ENCODE measurements around the gene SLC22A14. TPM values are rescaled to one million over a fixed set of nuclear protein-coding genes. Genes with fewer than 3 reads are reported as not detected.

The SLC22A14 gene
- total RNA-seq, 1 experiment from 2014 or later: not detected

GRCh38 chr3:38274864-38275649 lies 7.0 kb upstream of the SLC22A14 start:
- no peak overlapping the region for H3K4ac ChIP-seq (ENCODE audit: low read depth, low read length)
- H3T11ph ChIP-seq (ENCODE audit: low read length): no peak overlapping the region
- no peak overlapping the region for H2AFZ ChIP-seq (ENCODE audit: low read length)
- no peaks in the 10 kb centered on the region for H3K27me3 ChIP-seq (ENCODE audit: insufficient read depth, low read length)
- no peak for TF ChIP-seq CTCF (conservative IDR thresholded peaks at IDR 0.05)
- Mint-ChIP-seq H3K36me3 (ENCODE audit: insufficient read depth in 1 of 3, low read depth in 3 of 3) (0 out of 7 replicates have a peak, but pooled peaks cover 0 to 2% (median 0%) of the 10 kb centered on the region in 3 experiments), H3K9me3 (no peaks in the 10 kb centered on the region), H3K4me1 (no peaks in the 10 kb centered on the region), H3K4me3 (no peak overlapping the region), H3K27me3 (ENCODE audit: low read depth) (peaks cover 1% of the 10 kb centered on the region; the same call in 1 of the 2 replicates), H3K27ac (peak overlapping the region in 2 of 3 experiments; percentile 39 to 94; a peak in 2 of 7 replicates)
- H3K27ac ChIP-seq (ENCODE audit: insufficient read length, low read depth, low read length): no peak overlapping the region
- H4K8ac ChIP-seq (replicated peaks; ENCODE audit: insufficient read length, low read depth, low read length): no peak overlapping the region
- no peak overlapping the region for H3K9ac ChIP-seq (ENCODE audit: extremely low read depth, insufficient read length, low read length)
- H3K4me2 ChIP-seq (ENCODE audit: insufficient read depth, insufficient read length, low read length): no peak overlapping the region
- H2BK5ac ChIP-seq (ENCODE audit: insufficient read length, low read length): no peak overlapping the region
- no peak overlapping the region for H3K23ac ChIP-seq (ENCODE audit: insufficient read length, low read depth, low read length)
- no peaks in the 10 kb centered on the region for H3K9me3 ChIP-seq (ENCODE audit: control insufficient read depth, low read depth, low read length)
- H3K56ac ChIP-seq (ENCODE audit: insufficient read length, low read depth, low read length): no peak overlapping the region
- no peaks in the 10 kb centered on the region for H3K79me1 ChIP-seq (ENCODE audit: insufficient read depth, low read depth, low read length, poor library complexity, severe bottlenecking)
- no peaks in the 10 kb centered on the region for H3K23me2 ChIP-seq (ENCODE audit: insufficient read length, low read depth, low read length, poor library complexity, severe bottlenecking)
- no peaks in the 10 kb centered on the region for H4K20me1 ChIP-seq (ENCODE audit: control insufficient read depth, insufficient read depth, insufficient read length)
- H3K14ac ChIP-seq (ENCODE audit: insufficient read depth, low read length): no peak overlapping the region; the same call in 1 of the 2 replicates
- H2BK120ac ChIP-seq (ENCODE audit: low read depth, low read length, poor library complexity, severe bottlenecking): no peak overlapping the region
- DNase-seq: no peak
- no peak overlapping the region for H4K91ac ChIP-seq (ENCODE audit: insufficient read length, low read depth, low read length)
- WGBS (ENCODE audit: extremely low coverage, insufficient read length, low lambda C conversion rate): no CpG with 5 or more reads among the region's 21 CpGs
- H2BK12ac ChIP-seq (ENCODE audit: insufficient read length, low read depth, low read length): no peak overlapping the region
- no peak overlapping the region for H2AK5ac ChIP-seq (ENCODE audit: insufficient read length, low read length)
- no peak overlapping the region for H4K5ac ChIP-seq (ENCODE audit: insufficient read length, low read depth, low read length)
- H3K79me2 ChIP-seq (ENCODE audit: insufficient read depth, low read length): no peaks in the 10 kb centered on the region
- H2BK20ac ChIP-seq (ENCODE audit: low read depth, low read length, poor library complexity, severe bottlenecking): no peak overlapping the region
- H3K4me1 ChIP-seq (ENCODE audit: insufficient read depth, low read length): no peaks in the 10 kb centered on the region; the same call in 1 of the 2 replicates
- no peak overlapping the region for H2BK15ac ChIP-seq (ENCODE audit: low read depth, low read length)
- no peak overlapping the region for H3K18ac ChIP-seq (ENCODE audit: insufficient read length, low read depth, low read length)

Measured in H9 (cell line).